K562 (cell line): Measurements from ENCODE around the gene CCDC158. TPM values are rescaled to one million over a fixed set of nuclear protein-coding genes. Genes with fewer than 3 reads are reported as not detected.

Source experiments
- ATAC-seq: fragments of 200-7000 bp; cut with Tn5 transposase; 3 replicates; pipeline ENCODE4 v1.9.1; 2020; ENCODE audit warnings: moderate library complexity
- BruUV-seq: library from RNA; stranded (reverse); fragments of 400-500 nt; replicated peaks from 2 replicates; lab custom pipeline; 2021; lab: Mats Ljungman, UMichigan
- CTCF ChIA-PET: fragments of 300-600 bp; formaldehyde crosslinking; extraction: SDS; loops from one replicate; lab custom pipeline; 2021; ENCODE audit warnings: low intra/inter-chr PET ratio; lab: Yijun Ruan, JAX
- POLR2A ChIA-PET: fragments of 300-600, 350-650 bp; sonication (Branson Sonifier 250); formaldehyde crosslinking; extraction: SDS; loops from one replicate; lab custom pipeline; 2021; ENCODE audit warnings: antibody characterized with exemption, inconsistent platforms; lab: Yijun Ruan, JAX
- DNase-seq, 4 experiments: peaks; one replicate each; pipeline versions ENCODE4 v3.0.0 to v3.0.0-alpha.2; 2011 to 2018; ENCODE audit warnings: low spot score in 3 of 4, mixed read lengths in 3 of 4; ENCODE audit errors: extremely low read depth in 1 of 4
- FAIRE-seq: peaks from 2 replicates; lab custom pipeline; 2011; peaks lifted over from hg19 to GRCh38; lab: Jason Lieb, UNC
- H2AFZ ChIP-seq: 2 replicates; pipeline ENCODE4 v1.6.0; 2011; ENCODE audit warnings: low read depth, low read length, control low read depth, inconsistent platforms
- H3K27ac ChIP-seq: fragments of 200-600 bp; 3 replicates; pipeline ENCODE4 v1.8.0; 2011; ENCODE audit warnings: low read depth, mild to moderate bottlenecking, control low read depth, inconsistent platforms, low read length, moderate library complexity, mixed read lengths; ENCODE audit errors: extremely low read depth
- H3K27me3 ChIP-seq, 2 experiments: fragments of 300-600 bp in 1 of 2; 2 replicates in 1 of 2; 3 replicates in 1 of 2; pipeline versions ENCODE4 v1.6.0 to v1.8.0; 2011; ENCODE audit warnings: inconsistent platforms in 2 of 2, low read length in 2 of 2, mild to moderate bottlenecking in 1 of 2, mixed read lengths in 1 of 2, moderate library complexity in 1 of 2; ENCODE audit not compliant: control insufficient read depth in 2 of 2, insufficient read depth in 2 of 2
- H3K36me3 ChIP-seq: fragments of 300-600 bp; 3 replicates; pipeline ENCODE4 v1.8.0; 2011; ENCODE audit warnings: mild to moderate bottlenecking, low read length, inconsistent platforms; ENCODE audit not compliant: control insufficient read depth, insufficient read depth
- H3K4me1 ChIP-seq, 2 experiments: fragments of 200-600 bp in 1 of 2; replicated peaks in 1 of 2; 2 replicates in 1 of 2; 3 replicates in 1 of 2; pipeline versions ENCODE4 v1.5.1 to v1.8.0; 2011; ENCODE audit warnings: inconsistent platforms in 2 of 2, low read length in 2 of 2, mild to moderate bottlenecking in 1 of 2, mixed read lengths in 1 of 2, moderate library complexity in 1 of 2; ENCODE audit not compliant: control insufficient read depth in 2 of 2, insufficient read depth in 2 of 2
- H3K4me2 ChIP-seq: 2 replicates; pipeline ENCODE4 v1.6.1; 2011; ENCODE audit warnings: low read length, control low read depth, inconsistent platforms, mixed read lengths; ENCODE audit not compliant: insufficient read depth
- H3K4me3 ChIP-seq: fragments of 200-600 bp; sonication (generic), shearing (Covaris generic); 2 replicates; pipeline ENCODE4 v1.5.1; 2016; ENCODE audit warnings: control low read depth, inconsistent platforms
- H3K79me2 ChIP-seq: fragments of 200-600 bp; 3 replicates; pipeline ENCODE4 v1.8.0; 2011; ENCODE audit warnings: low read length, inconsistent platforms; ENCODE audit not compliant: control insufficient read depth, insufficient read depth
- H3K9ac ChIP-seq, 2 experiments: 2 replicates each; pipeline versions ENCODE4 v1.6.0 to v1.6.1; 2011; ENCODE audit warnings: low read depth in 2 of 2, low read length in 2 of 2, control low read depth in 1 of 2, inconsistent platforms in 1 of 2, mild to moderate bottlenecking in 1 of 2, mixed read lengths in 1 of 2; ENCODE audit not compliant: insufficient read depth in 1 of 2
- H3K9me1 ChIP-seq: one replicate; pipeline ENCODE4 v1.6.0; 2011; ENCODE audit warnings: inconsistent platforms, mild to moderate bottlenecking, low read length, moderate library complexity; ENCODE audit not compliant: control insufficient read depth, insufficient read depth
- H3K9me3 ChIP-seq: replicated peaks from 2 replicates; pipeline ENCODE4 v1.5.1; 2011; ENCODE audit warnings: low read depth, low read length, inconsistent platforms; ENCODE audit not compliant: control insufficient read depth, insufficient read depth
- H4K20me1 ChIP-seq: replicated peaks from 2 replicates; pipeline ENCODE4 v1.6.1; 2011; ENCODE audit warnings: low read length, inconsistent platforms, mixed read lengths; ENCODE audit not compliant: control insufficient read depth, insufficient read depth
- CBX3 ChIP-seq, 2 experiments: IDR thresholded peaks; 1 replicate in 1 of 2; 2 replicates in 1 of 2; pipeline ENCODE4 v1.6.1; 2012; ENCODE audit warnings: inconsistent platforms in 2 of 2, low read length in 2 of 2, borderline replicate concordance in 1 of 2, control low read depth in 1 of 2
- EZH2 ChIP-seq: IDR thresholded peaks from 2 replicates; pipeline ENCODE4 v1.6.1; 2012; ENCODE audit warnings: low read depth, mild to moderate bottlenecking, inconsistent platforms, low read length, borderline replicate concordance
- SPI1 ChIP-seq: IDR thresholded peaks from 2 replicates; pipeline ENCODE4 v1.6.1; 2011; ENCODE audit warnings: low read depth, low read length, control low read depth, borderline replicate concordance
- TRIM24 ChIP-seq, 2 experiments: fragments of 450-650 bp; IDR thresholded peaks; 2 replicates each; pipeline ENCODE4 v1.6.1; 2016
- TRIM28 ChIP-seq: fragments of 450-650 bp; IDR thresholded peaks from 2 replicates; pipeline ENCODE4 v1.6.1; 2017
- ZFP1 ChIP-seq: fragments of 450-650 bp; formaldehyde crosslinking; IDR thresholded peaks from 2 replicates; pipeline ENCODE4 v1.4.0; 2020; ENCODE audit warnings: mild to moderate bottlenecking, mixed read lengths
- WGBS: fragments of 100-300 bp; shearing (Covaris generic); methylation state at CpG from one replicate; pipeline ENCODE4 v1.1.6; 2016; ENCODE audit warnings: low coverage, mixed read lengths; ENCODE audit not compliant: insufficient coverage; ENCODE audit errors: missing lambda C conversion rate; 5-methylcytosine and 5-hydroxymethylcytosine counted together
- in situ Hi-C: fragments of 300-500 bp; cut with MboI; formaldehyde crosslinking; loops from 4 replicates; pipeline ENCODE4 v1.15.0; 2018; ENCODE audit warnings: inconsistent platforms, mixed read lengths
- intact Hi-C: fragments of 100-400 bp; cut with micrococcal nuclease; formaldehyde crosslinking; loops from 2 replicates; pipeline ENCODE4 v1.14.2; 2022
- polyA plus RNA-seq, 8 experiments: library from polyadenylated mRNA; depleted of rRNA in 4 of 8; stranded (reverse) in 5 of 8; unstranded in 3 of 8; fragments of >200 nt; fragmentation: Nextera tagmentation in 2 of 8; fragmentation: Illumina TruSeq in 1 of 8; extraction: Ambion mirVana in 2 of 8; extraction: Trizol in 1 of 8; gene quantifications; 2 replicates each; pipeline versions ENCODE4 v1.2.1 to v1.2.3, GENCODE V29; 2011 to 2014; ENCODE audit warnings: inconsistent platforms in 1 of 8, missing spikeins in 1 of 8
- total RNA-seq, 7 experiments: library from RNA; depleted of rRNA in 6 of 7; stranded (reverse); fragments of >200 nt in 6 of 7; fragmentation: Illumina TruSeq in 2 of 7; extraction: Trizol in 2 of 7; gene quantifications; 2 replicates each; pipeline versions ENCODE4 v1.2.1 to v1.2.3, GENCODE V29; 2011 to 2021; ENCODE audit warnings: low replicate concordance in 1 of 7
- TF ChIP-seq, protein P1 (sequence below): fragments of 200-400 bp; formaldehyde crosslinking; IDR thresholded peaks from 2 replicates; pipeline ENCODE4 v1.6.1; 2017; ENCODE audit warnings: mild to moderate bottlenecking, low read depth, low read length, moderate library complexity
- TF ChIP-seq, protein P2 (sequence below): fragments of 250-450 bp; sonication (Bioruptor Pico); IDR thresholded peaks from 2 replicates; pipeline ENCODE4 v1.9.0; 2021; ENCODE audit warnings: mild to moderate bottlenecking, inconsistent platforms

Gene CCDC158
- total and polyA plus RNA-seq, 9 of the 15 experiments (the other 6 are each of a cell fraction or from before 2014, with no cell fraction given), result not detected

DNA sequence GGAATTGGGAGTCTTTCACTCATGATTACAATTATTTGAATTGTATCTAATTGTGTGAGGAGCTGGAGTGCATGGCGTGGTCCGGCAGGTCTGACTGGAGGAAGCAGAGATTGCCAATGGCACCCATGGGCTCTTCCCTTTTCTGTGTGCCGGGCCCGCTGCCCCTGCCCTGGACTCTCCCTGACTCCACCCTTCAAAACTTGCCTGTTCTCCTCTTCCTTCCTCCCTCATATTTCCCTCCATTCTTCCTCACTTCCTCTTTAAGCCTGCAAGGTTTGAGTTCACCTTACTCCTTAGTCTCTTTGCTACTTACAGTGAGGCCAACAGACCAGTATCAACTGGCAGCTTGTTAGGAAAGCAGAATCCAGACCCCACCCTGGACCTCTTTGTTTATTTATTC is 120.9 kb downstream of the CCDC158 start:
- Histone ChIP-seq H2AFZ (peak overlapping the region; percentile 19; the same call in 1 of the 2 replicates), H3K4me3 (no peak overlapping the region), H3K9me1 (no peaks in the 10 kb centered on the region), H3K4me1 (peaks cover 3 to 39% of the 10 kb centered on the region in 2 experiments; a peak in 4 of 5 replicates), H3K79me2 (no peaks in the 10 kb centered on the region), H3K4me2 (no peak overlapping the region), H3K9ac (no peak overlapping the region), H3K27me3 (no peaks in the 10 kb centered on the region), H4K20me1 (no peaks in the 10 kb centered on the region), H3K36me3 (no peaks in the 10 kb centered on the region), H3K9me3 (peaks cover 19% of the 10 kb centered on the region), H3K27ac (peak overlapping the region; percentile 86)
- BruUV-seq, result no TSS peak
- no peak for DNase-seq
- no peak for ATAC-seq
- CTCF ChIA-PET, result no interaction called here
- TF ChIP-seq, protein P1, sequence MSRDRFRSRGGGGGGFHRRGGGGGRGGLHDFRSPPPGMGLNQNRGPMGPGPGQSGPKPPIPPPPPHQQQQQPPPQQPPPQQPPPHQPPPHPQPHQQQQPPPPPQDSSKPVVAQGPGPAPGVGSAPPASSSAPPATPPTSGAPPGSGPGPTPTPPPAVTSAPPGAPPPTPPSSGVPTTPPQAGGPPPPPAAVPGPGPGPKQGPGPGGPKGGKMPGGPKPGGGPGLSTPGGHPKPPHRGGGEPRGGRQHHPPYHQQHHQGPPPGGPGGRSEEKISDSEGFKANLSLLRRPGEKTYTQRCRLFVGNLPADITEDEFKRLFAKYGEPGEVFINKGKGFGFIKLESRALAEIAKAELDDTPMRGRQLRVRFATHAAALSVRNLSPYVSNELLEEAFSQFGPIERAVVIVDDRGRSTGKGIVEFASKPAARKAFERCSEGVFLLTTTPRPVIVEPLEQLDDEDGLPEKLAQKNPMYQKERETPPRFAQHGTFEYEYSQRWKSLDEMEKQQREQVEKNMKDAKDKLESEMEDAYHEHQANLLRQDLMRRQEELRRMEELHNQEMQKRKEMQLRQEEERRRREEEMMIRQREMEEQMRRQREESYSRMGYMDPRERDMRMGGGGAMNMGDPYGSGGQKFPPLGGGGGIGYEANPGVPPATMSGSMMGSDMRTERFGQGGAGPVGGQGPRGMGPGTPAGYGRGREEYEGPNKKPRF, result no peak
- peak; percentile 82 for TF ChIP-seq SPI1
- intact Hi-C loops, result loop anchor here (5.0 kb wide), 1 partner anchor 77 kb away; no protein-coding TSS in a partner anchor
- WGBS, result 100% methylated on average over 2 of the region's 4 CpGs
- no peak for FAIRE-seq
- in situ Hi-C loops, result no loop called here
- POLR2A ChIA-PET, result no interaction called here

DNA sequence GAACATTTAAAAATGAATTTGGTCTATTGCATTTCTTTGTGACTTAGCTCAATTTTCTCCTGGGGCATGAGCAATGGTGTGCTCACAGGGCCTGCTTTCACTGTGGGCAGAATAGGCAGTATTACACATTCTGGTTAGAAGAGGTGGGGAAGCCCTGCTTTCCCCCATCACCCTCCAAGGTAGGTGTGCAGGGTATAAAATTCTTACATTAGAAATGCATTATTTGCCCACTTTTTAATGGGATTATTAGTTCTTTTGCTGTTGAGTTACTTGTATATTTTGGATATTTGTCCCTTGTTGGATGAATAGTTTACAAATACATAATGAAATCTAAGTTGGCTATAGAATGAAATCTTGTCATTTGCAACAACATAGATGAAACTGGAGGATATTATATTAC is 122.7 kb downstream of the CCDC158 start:
- Histone ChIP-seq H3K4me1 (peaks cover 3 to 44% of the 10 kb centered on the region in 2 experiments; a peak in 4 of 5 replicates), H3K9me1 (no peaks in the 10 kb centered on the region), H2AFZ (no peak overlapping the region), H3K36me3 (no peaks in the 10 kb centered on the region), H3K9ac (no peak overlapping the region), H3K27me3 (no peaks in the 10 kb centered on the region), H3K4me2 (no peak overlapping the region), H4K20me1 (no peaks in the 10 kb centered on the region), H3K79me2 (no peaks in the 10 kb centered on the region), H3K4me3 (no peak overlapping the region), H3K27ac (no peak overlapping the region), H3K9me3 (peaks cover 19% of the 10 kb centered on the region)
- ATAC-seq, result no peak
- no TSS peak for BruUV-seq
- intact Hi-C loops, result no loop called here
- in situ Hi-C loops, result no loop called here
- ChIA-PET POLR2A (no interaction called here), CTCF (no interaction called here)
- DNase-seq, result no peak
- no peak for FAIRE-seq
- TF ChIP-seq TRIM28 (0 out of 2 replicates have a peak, but pooled peaks have one; percentile 42), TRIM24 (IDR thresholded peaks at IDR 0.05) (0 out of 4 replicates have a peak, but pooled peaks of 1 of the 2 experiments have one; percentile 20), CBX3 (IDR thresholded peaks at IDR 0.05; ENCODE audit: borderline replicate concordance in 1 of 2, low read length in 2 of 2) (peak in 1 of 2 experiments; percentile 77; a peak in 2 of 3 replicates), EZH2 (no peak), ZFP1 (CRISPR knock-in tag) (peak; percentile 89)
- TF ChIP-seq, protein P2, sequence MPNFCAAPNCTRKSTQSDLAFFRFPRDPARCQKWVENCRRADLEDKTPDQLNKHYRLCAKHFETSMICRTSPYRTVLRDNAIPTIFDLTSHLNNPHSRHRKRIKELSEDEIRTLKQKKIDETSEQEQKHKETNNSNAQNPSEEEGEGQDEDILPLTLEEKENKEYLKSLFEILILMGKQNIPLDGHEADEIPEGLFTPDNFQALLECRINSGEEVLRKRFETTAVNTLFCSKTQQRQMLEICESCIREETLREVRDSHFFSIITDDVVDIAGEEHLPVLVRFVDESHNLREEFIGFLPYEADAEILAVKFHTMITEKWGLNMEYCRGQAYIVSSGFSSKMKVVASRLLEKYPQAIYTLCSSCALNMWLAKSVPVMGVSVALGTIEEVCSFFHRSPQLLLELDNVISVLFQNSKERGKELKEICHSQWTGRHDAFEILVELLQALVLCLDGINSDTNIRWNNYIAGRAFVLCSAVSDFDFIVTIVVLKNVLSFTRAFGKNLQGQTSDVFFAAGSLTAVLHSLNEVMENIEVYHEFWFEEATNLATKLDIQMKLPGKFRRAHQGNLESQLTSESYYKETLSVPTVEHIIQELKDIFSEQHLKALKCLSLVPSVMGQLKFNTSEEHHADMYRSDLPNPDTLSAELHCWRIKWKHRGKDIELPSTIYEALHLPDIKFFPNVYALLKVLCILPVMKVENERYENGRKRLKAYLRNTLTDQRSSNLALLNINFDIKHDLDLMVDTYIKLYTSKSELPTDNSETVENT (CRISPR knock-in tag), result no peak
